ENCODE measurements around the gene PDGFA. TPM values are rescaled to one million over a fixed set of nuclear protein-coding genes. Genes with fewer than 3 reads are reported as not detected.

PDGFA gene
- total and polyA plus RNA-seq, 7 experiments from 2014 or later: 0.16 to 2.6 (median 1.1) TPM; not detected in 3

GRCh38 chr7:512146-512510 is 7.5 kb downstream of the PDGFA start:
- H3K4me3 ChIP-seq (ENCODE audit: low read length): no peak overlapping the region
- ChIA-PET CTCF (no interaction called here), POLR2A (no interaction called here)
- Mint-ChIP-seq H3K4me1 (peaks cover 0 to 7% (median 3%) of the 10 kb centered on the region in 7 donors), H3K36me3 (no peaks in the 10 kb centered on the region), H3K9me3 (no peaks in the 10 kb centered on the region), H3K27ac (no peak overlapping the region), H3K4me3 (no peak overlapping the region), H3K27me3 (peaks cover 13 to 20% (median 17%) of the 10 kb centered on the region in 5 donors)
- ATAC-seq (no peak), DNase-seq (peak in 1 of 9 donors; percentile 4)
- peaks cover 0 to 4% of the 10 kb centered on the region in 2 donors for H3K27me3 ChIP-seq (ENCODE audit: control insufficient read depth in 2 of 2, insufficient read depth in 2 of 2, low read length in 2 of 2)
- H3K9me3 ChIP-seq (ENCODE audit: control insufficient read depth in 2 of 3, low read length in 3 of 3): no peaks in the 10 kb centered on the region
- no peak overlapping the region for H3K27ac ChIP-seq (ENCODE audit: low read depth, low read length)
- no peaks in the 10 kb centered on the region for H3K36me3 ChIP-seq (ENCODE audit: control insufficient read depth in 2 of 3, insufficient read depth in 3 of 3, low read length in 3 of 3)
- intact Hi-C loops (cut with micrococcal nuclease): loop anchor here in 1 of 2 donors (10.0 kb wide), 1 partner anchor 177 kb away; no protein-coding TSS in a partner anchor
- no peaks in the 10 kb centered on the region for H3K4me1 ChIP-seq (ENCODE audit: control insufficient read depth in 2 of 2, insufficient read depth in 2 of 2, low read length in 2 of 2)

DNA sequence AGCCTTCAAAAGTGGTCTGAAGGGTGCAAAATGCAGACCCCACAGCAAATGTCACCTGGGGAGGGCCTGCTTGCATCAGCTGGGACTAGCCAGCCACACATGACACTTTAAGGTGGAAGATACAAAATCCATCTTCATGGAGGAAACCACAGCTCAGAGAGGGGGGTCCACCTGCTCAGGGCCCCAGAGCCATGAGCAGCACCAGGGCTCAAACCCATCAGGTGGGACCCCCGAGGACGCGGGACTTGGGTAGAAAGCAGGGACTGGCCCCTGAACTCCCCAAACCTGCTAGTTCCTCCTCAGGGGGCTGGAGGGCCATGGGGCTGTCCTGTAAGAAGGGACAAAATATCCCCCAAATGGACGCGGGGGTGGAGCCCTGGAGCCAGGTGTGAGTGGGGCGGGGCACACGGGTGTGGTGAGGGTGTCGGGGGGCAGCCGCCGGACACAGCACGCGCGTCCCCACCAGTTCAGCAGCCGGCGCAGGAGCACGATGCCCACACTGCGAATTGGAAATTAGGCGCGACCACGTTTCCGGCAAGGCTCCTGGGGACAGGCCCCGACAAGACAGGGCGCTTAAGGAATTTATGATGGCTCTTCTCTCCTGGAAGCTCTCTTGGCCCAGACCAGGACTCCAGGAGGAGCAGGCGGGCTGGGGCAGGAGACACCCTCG is 8.0 kb downstream of the PDGFA start:
- Mint-ChIP-seq H3K4me3 (no peak overlapping the region), H3K9me3 (no peaks in the 10 kb centered on the region), H3K27ac (no peak overlapping the region), H3K36me3 (no peaks in the 10 kb centered on the region), H3K4me1 (peaks cover 0 to 7% (median 3%) of the 10 kb centered on the region in 7 donors), H3K27me3 (peaks cover 13 to 20% (median 17%) of the 10 kb centered on the region in 5 donors)
- Histone ChIP-seq H3K27ac (ENCODE audit: low read depth, low read length) (no peak overlapping the region), H3K9me3 (ENCODE audit: control insufficient read depth in 2 of 3, low read length in 3 of 3) (no peaks in the 10 kb centered on the region), H3K27me3 (ENCODE audit: control insufficient read depth in 2 of 2, insufficient read depth in 2 of 2, low read length in 2 of 2) (peaks cover 0 to 4% of the 10 kb centered on the region in 2 donors), H3K36me3 (ENCODE audit: control insufficient read depth in 2 of 3, insufficient read depth in 3 of 3, low read length in 3 of 3) (no peaks in the 10 kb centered on the region), H3K4me3 (ENCODE audit: low read length) (no peak overlapping the region), H3K4me1 (ENCODE audit: control insufficient read depth in 2 of 2, insufficient read depth in 2 of 2, low read length in 2 of 2) (no peaks in the 10 kb centered on the region)
- ATAC-seq: no peak
- ChIA-PET POLR2A (no interaction called here), CTCF (no interaction called here)
- DNase-seq: peak in 1 of 9 donors; percentile 4
- intact Hi-C loops (cut with micrococcal nuclease): loop anchor here in 1 of 2 donors (10.0 kb wide), 1 partner anchor 177 kb away; no protein-coding TSS in a partner anchor

- H3K4me3 Mint-ChIP-seq: no peak overlapping the region
- no peak for ATAC-seq
- no peaks in the 10 kb centered on the region for H3K4me1 Mint-ChIP-seq
- no peaks in the 10 kb centered on the region for H3K36me3 Mint-ChIP-seq
- peak in 1 of 9 donors; percentile 4 for DNase-seq
- CTCF ChIA-PET: no interaction called here
- no peak overlapping the region for H3K27ac ChIP-seq (ENCODE audit: low read depth, low read length)
- intact Hi-C loops (cut with micrococcal nuclease): loop anchor here in 1 of 2 donors (10.0 kb wide), 1 partner anchor 176 kb away; no protein-coding TSS in a partner anchor
- H3K4me1 ChIP-seq (ENCODE audit: control insufficient read depth in 2 of 2, insufficient read depth in 2 of 2, low read length in 2 of 2): no peaks in the 10 kb centered on the region
- POLR2A ChIA-PET: no interaction called here
- H3K9me3 ChIP-seq (ENCODE audit: control insufficient read depth in 2 of 3, low read length in 3 of 3): no peaks in the 10 kb centered on the region
- H3K9me3 Mint-ChIP-seq: no peaks in the 10 kb centered on the region
- peaks cover 6 to 16% (median 12%) of the 10 kb centered on the region in 5 donors for H3K27me3 Mint-ChIP-seq
- H3K27me3 ChIP-seq (ENCODE audit: control insufficient read depth in 2 of 2, insufficient read depth in 2 of 2, low read length in 2 of 2): peaks cover 0 to 4% of the 10 kb centered on the region in 2 donors
- no peak overlapping the region for H3K4me3 ChIP-seq (ENCODE audit: low read length)
- no peaks in the 10 kb centered on the region for H3K36me3 ChIP-seq (ENCODE audit: control insufficient read depth in 2 of 3, insufficient read depth in 3 of 3, low read length in 3 of 3)
- no peak overlapping the region for H3K27ac Mint-ChIP-seq
These were observed 8.8 kb downstream of the PDGFA start for GRCh38 chr7:510782-511281.

GRCh38 chr7:510131-510481 is 9.5 kb downstream of the PDGFA start:
- H3K4me3 ChIP-seq (ENCODE audit: low read length): no peak overlapping the region
- ATAC-seq (no peak), DNase-seq (peak in 1 of 9 donors; percentile 5)
- Mint-ChIP-seq H3K4me1 (no peaks in the 10 kb centered on the region), H3K27me3 (peaks cover 4 to 11% (median 6%) of the 10 kb centered on the region in 5 donors), H3K4me3 (no peak overlapping the region), H3K9me3 (no peaks in the 10 kb centered on the region), H3K27ac (no peak overlapping the region), H3K36me3 (no peaks in the 10 kb centered on the region)
- intact Hi-C loops (cut with micrococcal nuclease): loop anchor here in 1 of 2 donors (10.0 kb wide), 1 partner anchor 175 kb away; no protein-coding TSS in a partner anchor
- H3K36me3 ChIP-seq (ENCODE audit: control insufficient read depth in 2 of 3, insufficient read depth in 3 of 3, low read length in 3 of 3): no peaks in the 10 kb centered on the region
- ChIA-PET CTCF (no interaction called here), POLR2A (no interaction called here)
- H3K9me3 ChIP-seq (ENCODE audit: control insufficient read depth in 2 of 3, low read length in 3 of 3): no peaks in the 10 kb centered on the region
- H3K4me1 ChIP-seq (ENCODE audit: control insufficient read depth in 2 of 2, insufficient read depth in 2 of 2, low read length in 2 of 2): no peaks in the 10 kb centered on the region
- H3K27ac ChIP-seq (ENCODE audit: low read depth, low read length): no peak overlapping the region
- H3K27me3 ChIP-seq (ENCODE audit: control insufficient read depth in 2 of 2, insufficient read depth in 2 of 2, low read length in 2 of 2): no peaks in the 10 kb centered on the region

- Mint-ChIP-seq H3K4me1 (no peaks in the 10 kb centered on the region), H3K9me3 (no peaks in the 10 kb centered on the region), H3K4me3 (no peak overlapping the region), H3K27ac (no peak overlapping the region), H3K27me3 (peaks cover 0 to 7% (median 6%) of the 10 kb centered on the region in 5 donors), H3K36me3 (no peaks in the 10 kb centered on the region)
- ChIA-PET CTCF (no interaction called here), POLR2A (no interaction called here)
- Histone ChIP-seq H3K4me1 (ENCODE audit: control insufficient read depth in 2 of 2, insufficient read depth in 2 of 2, low read length in 2 of 2) (no peaks in the 10 kb centered on the region), H3K36me3 (ENCODE audit: control insufficient read depth in 2 of 3, insufficient read depth in 3 of 3, low read length in 3 of 3) (no peaks in the 10 kb centered on the region), H3K9me3 (ENCODE audit: control insufficient read depth in 2 of 3, low read length in 3 of 3) (no peaks in the 10 kb centered on the region), H3K27ac (ENCODE audit: low read depth, low read length) (no peak overlapping the region), H3K27me3 (ENCODE audit: control insufficient read depth in 2 of 2, insufficient read depth in 2 of 2, low read length in 2 of 2) (no peaks in the 10 kb centered on the region), H3K4me3 (ENCODE audit: low read length) (no peak overlapping the region)
- ATAC-seq (no peak), DNase-seq (peak in 1 of 9 donors; percentile 2)
- intact Hi-C loops (cut with micrococcal nuclease): loop anchor here in 1 of 2 donors (10.0 kb wide), 1 partner anchor 175 kb away; no protein-coding TSS in a partner anchor
These were observed 10.1 kb downstream of the PDGFA start for GRCh38 chr7:509426-510130.

- H3K27me3 Mint-ChIP-seq: peaks cover 0 to 1% (median 0%) of the 10 kb centered on the region in 5 donors
- H3K4me3 ChIP-seq (ENCODE audit: low read length): no peak overlapping the region
- no peaks in the 10 kb centered on the region for H3K36me3 ChIP-seq (ENCODE audit: control insufficient read depth in 2 of 3, insufficient read depth in 3 of 3, low read length in 3 of 3)
- intact Hi-C loops (cut with micrococcal nuclease): no loop called here
- DNase-seq (peak in 1 of 9 donors; percentile 3), ATAC-seq (no peak)
- no peaks in the 10 kb centered on the region for H3K4me1 Mint-ChIP-seq
- H3K27me3 ChIP-seq (ENCODE audit: control insufficient read depth in 2 of 2, insufficient read depth in 2 of 2, low read length in 2 of 2): no peaks in the 10 kb centered on the region
- H3K9me3 ChIP-seq (ENCODE audit: control insufficient read depth in 2 of 3, low read length in 3 of 3): no peaks in the 10 kb centered on the region
- H3K27ac ChIP-seq (ENCODE audit: low read depth, low read length): no peak overlapping the region
- no peak overlapping the region for H3K4me3 Mint-ChIP-seq
- H3K36me3 Mint-ChIP-seq: no peaks in the 10 kb centered on the region
- CTCF ChIA-PET: no interaction called here
- POLR2A ChIA-PET: no interaction called here
- no peaks in the 10 kb centered on the region for H3K9me3 Mint-ChIP-seq
- no peaks in the 10 kb centered on the region for H3K4me1 ChIP-seq (ENCODE audit: control insufficient read depth in 2 of 2, insufficient read depth in 2 of 2, low read length in 2 of 2)
- H3K27ac Mint-ChIP-seq: peak overlapping the region in 1 of 9 donors; percentile 46
These were observed 11.0 kb downstream of the PDGFA start for GRCh38 chr7:508461-509170.
